Measurements from ENCODE around the gene DDIT3.

The DDIT3 gene

GRCh38 chr12:57520053-57520818 lies at the start of gene DDIT3:
TSS of gene DDIT3 (minus strand) at chr12:57520514. CDS start at chr12:57517406, 3,108 bp downstream.
- DNase-seq = peak; percentile 99

- no peak for DNase-seq
Measured at GRCh38 chr12:57569858-57570257, 49.5 kb upstream of the DDIT3 start.

- no peak for DNase-seq
Measured at GRCh38 chr12:57568838-57569237, 48.5 kb upstream of the DDIT3 start.

GRCh38 chr12:57564178-57564740 lies 43.9 kb upstream of the DDIT3 start:
- no peak for DNase-seq

GRCh38 chr12:57563358-57563757 lies 43.0 kb upstream of the DDIT3 start:
- DNase-seq = no peak

GRCh38 chr12:57561117-57561516 lies 40.8 kb upstream of the DDIT3 start:
- DNase-seq = peak; percentile 35

- no peak for DNase-seq
Measured at GRCh38 chr12:57560516-57560915, 40.2 kb upstream of the DDIT3 start.

- DNase-seq = no peak
Measured at GRCh38 chr12:57558864-57559263, 38.5 kb upstream of the DDIT3 start.

GRCh38 chr12:57554897-57555296 lies 34.6 kb upstream of the DDIT3 start:
- DNase-seq = no peak

GRCh38 chr12:57554453-57554852 lies 34.1 kb upstream of the DDIT3 start:
- no peak for DNase-seq

- DNase-seq = no peak
Measured at GRCh38 chr12:57553343-57554202, 33.3 kb upstream of the DDIT3 start.

- DNase-seq = peak; percentile 12
Measured at GRCh38 chr12:57552835-57553313, 32.6 kb upstream of the DDIT3 start.

GRCh38 chr12:57552306-57552651 lies 32.0 kb upstream of the DDIT3 start:
- no peak for DNase-seq

GRCh38 chr12:57551637-57552305 lies 31.5 kb upstream of the DDIT3 start:
- DNase-seq = no peak

- DNase-seq = no peak
Measured at GRCh38 chr12:57550641-57551549, 30.6 kb upstream of the DDIT3 start.

GRCh38 chr12:57549909-57550640 lies 29.8 kb upstream of the DDIT3 start, which contains the start of gene KIF5A:
TSS of gene KIF5A (plus strand) at chr12:57550044. CDS start at chr12:57550272, 228 bp downstream.
- DNase-seq = no peak

- no peak for DNase-seq
Measured at GRCh38 chr12:57549203-57549908, 29.0 kb upstream of the DDIT3 start.

GRCh38 chr12:57548488-57548887 lies 28.2 kb upstream of the DDIT3 start:
- DNase-seq = no peak

- no peak for DNase-seq
Measured at GRCh38 chr12:57548013-57548315, 27.6 kb upstream of the DDIT3 start.

GRCh38 chr12:57547288-57548012 lies 27.1 kb upstream of the DDIT3 start:
- DNase-seq = no peak
